ENCODE results near the gene RNPEPL1. TPM values are rescaled to one million over a fixed set of nuclear protein-coding genes. Genes with fewer than 3 reads are reported as not detected.

The RNPEPL1 gene
- total and polyA plus RNA-seq, 10 of the 15 experiments (the other 5 are each of a cell fraction or from before 2014, with no cell fraction given): 0.24 to 49.5 (median 6.8) TPM

DNA sequence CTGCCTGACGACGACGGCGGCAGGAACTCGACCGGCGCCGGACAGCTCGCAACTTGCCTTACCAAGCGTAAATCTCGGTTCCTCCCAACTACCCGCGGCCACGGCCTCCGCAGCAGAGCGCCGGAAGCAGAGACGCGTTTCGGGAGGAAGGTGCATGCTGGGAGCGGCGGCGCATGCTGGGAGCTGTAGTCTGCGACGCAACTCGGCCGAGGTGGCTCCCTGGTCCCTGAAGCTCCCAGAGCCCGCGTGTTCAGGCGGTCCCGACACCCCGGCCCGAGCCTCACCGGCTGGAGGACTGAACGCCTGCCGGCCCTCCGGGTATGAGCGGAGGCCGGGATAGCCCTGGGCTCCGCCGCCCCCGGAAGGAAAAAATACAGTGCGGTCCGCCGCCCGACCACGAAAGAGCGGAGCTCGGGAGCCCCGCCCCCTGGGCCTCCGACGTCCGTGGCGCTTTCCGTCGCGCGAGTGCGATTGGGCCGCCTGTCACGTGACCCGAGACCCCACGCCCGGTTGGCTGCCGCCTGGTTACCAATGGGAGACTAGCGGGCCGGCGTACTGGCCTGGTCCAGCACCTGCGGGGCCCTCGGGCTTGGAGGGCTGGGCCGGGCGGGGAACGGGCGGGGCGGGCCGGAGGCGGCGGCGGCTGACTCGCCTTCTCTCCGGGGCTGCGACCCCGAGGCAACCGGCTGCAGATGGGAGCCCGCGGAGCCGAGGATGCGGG is 18.1 kb downstream of the RNPEPL1 start, which contains the start of gene CAPN10 (continued):
- TF ChIP-seq RUNX3 (IDR thresholded peaks at IDR 0.05; ENCODE audit: low read length) (peak; percentile 63), GATAD2B (conservative IDR thresholded peaks at IDR 0.05; ENCODE audit: low read depth) (no peak; the same call in 1 of the 2 replicates), CHD2 (IDR thresholded peaks at IDR 0.05; ENCODE audit: borderline replicate concordance, low read depth, low read length) (peak; percentile 67), ZZZ3 (IDR thresholded peaks at IDR 0.05; ENCODE audit: control insufficient read depth, insufficient read length, low read depth) (no peak), MTA2 (IDR thresholded peaks at IDR 0.05; ENCODE audit: low read depth) (no peak), MYB (IDR thresholded peaks at IDR 0.05; ENCODE audit: borderline replicate concordance, low read depth, low read length) (no peak), TBL1XR1 (IDR thresholded peaks at IDR 0.05; ENCODE audit: low read depth, low read length) (peak; percentile 32; the same call in 1 of the 2 replicates), ZNF217 (IDR thresholded peaks at IDR 0.05) (no peak), ATF7 (IDR thresholded peaks at IDR 0.05; ENCODE audit: low read depth) (peak; percentile 47), TCF7 (IDR thresholded peaks at IDR 0.05; ENCODE audit: borderline replicate concordance) (no peak)
- TF ChIP-seq, protein P1, sequence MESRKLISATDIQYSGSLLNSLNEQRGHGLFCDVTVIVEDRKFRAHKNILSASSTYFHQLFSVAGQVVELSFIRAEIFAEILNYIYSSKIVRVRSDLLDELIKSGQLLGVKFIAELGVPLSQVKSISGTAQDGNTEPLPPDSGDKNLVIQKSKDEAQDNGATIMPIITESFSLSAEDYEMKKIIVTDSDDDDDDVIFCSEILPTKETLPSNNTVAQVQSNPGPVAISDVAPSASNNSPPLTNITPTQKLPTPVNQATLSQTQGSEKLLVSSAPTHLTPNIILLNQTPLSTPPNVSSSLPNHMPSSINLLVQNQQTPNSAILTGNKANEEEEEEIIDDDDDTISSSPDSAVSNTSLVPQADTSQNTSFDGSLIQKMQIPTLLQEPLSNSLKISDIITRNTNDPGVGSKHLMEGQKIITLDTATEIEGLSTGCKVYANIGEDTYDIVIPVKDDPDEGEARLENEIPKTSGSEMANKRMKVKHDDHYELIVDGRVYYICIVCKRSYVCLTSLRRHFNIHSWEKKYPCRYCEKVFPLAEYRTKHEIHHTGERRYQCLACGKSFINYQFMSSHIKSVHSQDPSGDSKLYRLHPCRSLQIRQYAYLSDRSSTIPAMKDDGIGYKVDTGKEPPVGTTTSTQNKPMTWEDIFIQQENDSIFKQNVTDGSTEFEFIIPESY (IDR thresholded peaks at IDR 0.05): no peak
- TF ChIP-seq, protein P2, sequence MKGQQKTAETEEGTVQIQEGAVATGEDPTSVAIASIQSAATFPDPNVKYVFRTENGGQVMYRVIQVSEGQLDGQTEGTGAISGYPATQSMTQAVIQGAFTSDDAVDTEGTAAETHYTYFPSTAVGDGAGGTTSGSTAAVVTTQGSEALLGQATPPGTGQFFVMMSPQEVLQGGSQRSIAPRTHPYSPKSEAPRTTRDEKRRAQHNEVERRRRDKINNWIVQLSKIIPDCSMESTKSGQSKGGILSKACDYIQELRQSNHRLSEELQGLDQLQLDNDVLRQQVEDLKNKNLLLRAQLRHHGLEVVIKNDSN (IDR thresholded peaks at IDR 0.05; ENCODE audit: borderline replicate concordance, extremely low read length, insufficient read depth, low read depth, low read length): peak; percentile 94
- TF ChIP-seq, protein P3, sequence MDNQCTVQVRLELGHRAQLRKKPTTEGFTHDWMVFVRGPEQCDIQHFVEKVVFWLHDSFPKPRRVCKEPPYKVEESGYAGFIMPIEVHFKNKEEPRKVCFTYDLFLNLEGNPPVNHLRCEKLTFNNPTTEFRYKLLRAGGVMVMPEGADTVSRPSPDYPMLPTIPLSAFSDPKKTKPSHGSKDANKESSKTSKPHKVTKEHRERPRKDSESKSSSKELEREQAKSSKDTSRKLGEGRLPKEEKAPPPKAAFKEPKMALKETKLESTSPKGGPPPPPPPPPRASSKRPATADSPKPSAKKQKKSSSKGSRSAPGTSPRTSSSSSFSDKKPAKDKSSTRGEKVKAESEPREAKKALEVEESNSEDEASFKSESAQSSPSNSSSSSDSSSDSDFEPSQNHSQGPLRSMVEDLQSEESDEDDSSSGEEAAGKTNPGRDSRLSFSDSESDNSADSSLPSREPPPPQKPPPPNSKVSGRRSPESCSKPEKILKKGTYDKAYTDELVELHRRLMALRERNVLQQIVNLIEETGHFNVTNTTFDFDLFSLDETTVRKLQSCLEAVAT (IDR thresholded peaks at IDR 0.05): no peak
- TF ChIP-seq, protein P4, sequence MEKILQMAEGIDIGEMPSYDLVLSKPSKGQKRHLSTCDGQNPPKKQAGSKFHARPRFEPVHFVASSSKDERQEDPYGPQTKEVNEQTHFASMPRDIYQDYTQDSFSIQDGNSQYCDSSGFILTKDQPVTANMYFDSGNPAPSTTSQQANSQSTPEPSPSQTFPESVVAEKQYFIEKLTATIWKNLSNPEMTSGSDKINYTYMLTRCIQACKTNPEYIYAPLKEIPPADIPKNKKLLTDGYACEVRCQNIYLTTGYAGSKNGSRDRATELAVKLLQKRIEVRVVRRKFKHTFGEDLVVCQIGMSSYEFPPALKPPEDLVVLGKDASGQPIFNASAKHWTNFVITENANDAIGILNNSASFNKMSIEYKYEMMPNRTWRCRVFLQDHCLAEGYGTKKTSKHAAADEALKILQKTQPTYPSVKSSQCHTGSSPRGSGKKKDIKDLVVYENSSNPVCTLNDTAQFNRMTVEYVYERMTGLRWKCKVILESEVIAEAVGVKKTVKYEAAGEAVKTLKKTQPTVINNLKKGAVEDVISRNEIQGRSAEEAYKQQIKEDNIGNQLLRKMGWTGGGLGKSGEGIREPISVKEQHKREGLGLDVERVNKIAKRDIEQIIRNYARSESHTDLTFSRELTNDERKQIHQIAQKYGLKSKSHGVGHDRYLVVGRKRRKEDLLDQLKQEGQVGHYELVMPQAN (conservative IDR thresholded peaks at IDR 0.05): 0 out of 2 replicates have a peak, but pooled peaks have one; percentile 71
- TF ChIP-seq, protein P5, sequence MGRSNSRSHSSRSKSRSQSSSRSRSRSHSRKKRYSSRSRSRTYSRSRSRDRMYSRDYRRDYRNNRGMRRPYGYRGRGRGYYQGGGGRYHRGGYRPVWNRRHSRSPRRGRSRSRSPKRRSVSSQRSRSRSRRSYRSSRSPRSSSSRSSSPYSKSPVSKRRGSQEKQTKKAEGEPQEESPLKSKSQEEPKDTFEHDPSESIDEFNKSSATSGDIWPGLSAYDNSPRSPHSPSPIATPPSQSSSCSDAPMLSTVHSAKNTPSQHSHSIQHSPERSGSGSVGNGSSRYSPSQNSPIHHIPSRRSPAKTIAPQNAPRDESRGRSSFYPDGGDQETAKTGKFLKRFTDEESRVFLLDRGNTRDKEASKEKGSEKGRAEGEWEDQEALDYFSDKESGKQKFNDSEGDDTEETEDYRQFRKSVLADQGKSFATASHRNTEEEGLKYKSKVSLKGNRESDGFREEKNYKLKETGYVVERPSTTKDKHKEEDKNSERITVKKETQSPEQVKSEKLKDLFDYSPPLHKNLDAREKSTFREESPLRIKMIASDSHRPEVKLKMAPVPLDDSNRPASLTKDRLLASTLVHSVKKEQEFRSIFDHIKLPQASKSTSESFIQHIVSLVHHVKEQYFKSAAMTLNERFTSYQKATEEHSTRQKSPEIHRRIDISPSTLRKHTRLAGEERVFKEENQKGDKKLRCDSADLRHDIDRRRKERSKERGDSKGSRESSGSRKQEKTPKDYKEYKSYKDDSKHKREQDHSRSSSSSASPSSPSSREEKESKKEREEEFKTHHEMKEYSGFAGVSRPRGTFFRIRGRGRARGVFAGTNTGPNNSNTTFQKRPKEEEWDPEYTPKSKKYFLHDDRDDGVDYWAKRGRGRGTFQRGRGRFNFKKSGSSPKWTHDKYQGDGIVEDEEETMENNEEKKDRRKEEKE (IDR thresholded peaks at IDR 0.05): no peak
- TF ChIP-seq, protein P6, sequence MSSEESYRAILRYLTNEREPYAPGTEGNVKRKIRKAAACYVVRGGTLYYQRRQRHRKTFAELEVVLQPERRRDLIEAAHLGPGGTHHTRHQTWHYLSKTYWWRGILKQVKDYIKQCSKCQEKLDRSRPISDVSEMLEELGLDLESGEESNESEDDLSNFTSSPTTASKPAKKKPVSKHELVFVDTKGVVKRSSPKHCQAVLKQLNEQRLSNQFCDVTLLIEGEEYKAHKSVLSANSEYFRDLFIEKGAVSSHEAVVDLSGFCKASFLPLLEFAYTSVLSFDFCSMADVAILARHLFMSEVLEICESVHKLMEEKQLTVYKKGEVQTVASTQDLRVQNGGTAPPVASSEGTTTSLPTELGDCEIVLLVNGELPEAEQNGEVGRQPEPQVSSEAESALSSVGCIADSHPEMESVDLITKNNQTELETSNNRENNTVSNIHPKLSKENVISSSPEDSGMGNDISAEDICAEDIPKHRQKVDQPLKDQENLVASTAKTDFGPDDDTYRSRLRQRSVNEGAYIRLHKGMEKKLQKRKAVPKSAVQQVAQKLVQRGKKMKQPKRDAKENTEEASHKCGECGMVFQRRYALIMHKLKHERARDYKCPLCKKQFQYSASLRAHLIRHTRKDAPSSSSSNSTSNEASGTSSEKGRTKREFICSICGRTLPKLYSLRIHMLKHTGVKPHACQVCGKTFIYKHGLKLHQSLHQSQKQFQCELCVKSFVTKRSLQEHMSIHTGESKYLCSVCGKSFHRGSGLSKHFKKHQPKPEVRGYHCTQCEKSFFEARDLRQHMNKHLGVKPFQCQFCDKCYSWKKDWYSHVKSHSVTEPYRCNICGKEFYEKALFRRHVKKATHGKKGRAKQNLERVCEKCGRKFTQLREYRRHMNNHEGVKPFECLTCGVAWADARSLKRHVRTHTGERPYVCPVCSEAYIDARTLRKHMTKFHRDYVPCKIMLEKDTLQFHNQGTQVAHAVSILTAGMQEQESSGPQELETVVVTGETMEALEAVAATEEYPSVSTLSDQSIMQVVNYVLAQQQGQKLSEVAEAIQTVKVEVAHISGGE (CRISPR knock-in tag; IDR thresholded peaks at IDR 0.05): peak; percentile 71

Measured in GM12878 (cell line).